ENCODE measurements around the gene ANKS1B.

DNA sequence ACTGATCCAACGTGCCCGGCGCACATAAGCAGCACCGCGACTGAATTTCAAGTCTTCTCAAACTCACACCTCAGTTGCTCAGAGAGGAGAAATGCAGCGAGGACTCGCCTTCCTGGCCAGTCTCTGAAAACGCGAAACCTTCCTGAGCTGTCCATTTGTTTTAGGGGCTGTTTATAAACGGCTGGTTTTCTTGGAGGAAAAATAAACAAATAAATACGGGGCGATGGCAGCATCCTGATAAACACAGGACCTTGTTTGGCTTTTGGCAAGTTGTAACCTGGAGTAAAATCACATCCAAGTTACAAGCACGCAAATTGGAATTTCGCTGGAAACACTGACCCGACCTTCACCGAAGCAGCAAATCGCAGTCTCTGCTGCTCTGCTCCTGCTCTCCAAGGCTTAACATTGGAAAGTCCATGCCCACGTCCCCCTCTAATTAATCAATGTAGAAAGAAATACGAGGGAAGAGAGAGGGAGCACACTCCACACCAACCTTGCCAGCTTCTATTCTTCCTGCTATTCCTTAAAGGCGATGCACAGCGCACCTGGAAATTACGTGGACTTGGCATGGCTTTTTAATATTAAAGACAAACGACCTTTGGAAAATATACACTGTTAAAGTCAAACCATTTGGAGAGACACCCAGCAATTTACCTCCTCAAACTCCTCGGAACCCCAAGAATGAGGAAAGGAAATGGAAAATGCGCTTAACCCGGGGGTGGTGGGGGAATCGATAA is 1090.9 kb downstream of the ANKS1B start:
- TF ChIP-seq CTCF (IDR thresholded peaks at IDR 0.05; ENCODE audit: low read depth, low read length, missing input control): no peak
- TF ChIP-seq GABPA (IDR thresholded peaks at IDR 0.05 in 1 of 2, conservative IDR thresholded peaks at IDR 0.05 in 1 of 2): no peak
- TF ChIP-seq RAD21 (IDR thresholded peaks at IDR 0.05): no peak
- TF ChIP-seq, protein P1, sequence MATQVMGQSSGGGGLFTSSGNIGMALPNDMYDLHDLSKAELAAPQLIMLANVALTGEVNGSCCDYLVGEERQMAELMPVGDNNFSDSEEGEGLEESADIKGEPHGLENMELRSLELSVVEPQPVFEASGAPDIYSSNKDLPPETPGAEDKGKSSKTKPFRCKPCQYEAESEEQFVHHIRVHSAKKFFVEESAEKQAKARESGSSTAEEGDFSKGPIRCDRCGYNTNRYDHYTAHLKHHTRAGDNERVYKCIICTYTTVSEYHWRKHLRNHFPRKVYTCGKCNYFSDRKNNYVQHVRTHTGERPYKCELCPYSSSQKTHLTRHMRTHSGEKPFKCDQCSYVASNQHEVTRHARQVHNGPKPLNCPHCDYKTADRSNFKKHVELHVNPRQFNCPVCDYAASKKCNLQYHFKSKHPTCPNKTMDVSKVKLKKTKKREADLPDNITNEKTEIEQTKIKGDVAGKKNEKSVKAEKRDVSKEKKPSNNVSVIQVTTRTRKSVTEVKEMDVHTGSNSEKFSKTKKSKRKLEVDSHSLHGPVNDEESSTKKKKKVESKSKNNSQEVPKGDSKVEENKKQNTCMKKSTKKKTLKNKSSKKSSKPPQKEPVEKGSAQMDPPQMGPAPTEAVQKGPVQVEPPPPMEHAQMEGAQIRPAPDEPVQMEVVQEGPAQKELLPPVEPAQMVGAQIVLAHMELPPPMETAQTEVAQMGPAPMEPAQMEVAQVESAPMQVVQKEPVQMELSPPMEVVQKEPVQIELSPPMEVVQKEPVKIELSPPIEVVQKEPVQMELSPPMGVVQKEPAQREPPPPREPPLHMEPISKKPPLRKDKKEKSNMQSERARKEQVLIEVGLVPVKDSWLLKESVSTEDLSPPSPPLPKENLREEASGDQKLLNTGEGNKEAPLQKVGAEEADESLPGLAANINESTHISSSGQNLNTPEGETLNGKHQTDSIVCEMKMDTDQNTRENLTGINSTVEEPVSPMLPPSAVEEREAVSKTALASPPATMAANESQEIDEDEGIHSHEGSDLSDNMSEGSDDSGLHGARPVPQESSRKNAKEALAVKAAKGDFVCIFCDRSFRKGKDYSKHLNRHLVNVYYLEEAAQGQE (IDR thresholded peaks at IDR 0.05): no peak
- no peak for TF ChIP-seq RXRA (IDR thresholded peaks at IDR 0.05)
- no peak for TF ChIP-seq ATF3 (IDR thresholded peaks at IDR 0.05)
- TF ChIP-seq YY1 (IDR thresholded peaks at IDR 0.05): no peak
- no peak for TF ChIP-seq FOXA1 (IDR thresholded peaks at IDR 0.05)
- no peak for TF ChIP-seq JUND (IDR thresholded peaks at IDR 0.05)
- TF ChIP-seq, protein P2, sequence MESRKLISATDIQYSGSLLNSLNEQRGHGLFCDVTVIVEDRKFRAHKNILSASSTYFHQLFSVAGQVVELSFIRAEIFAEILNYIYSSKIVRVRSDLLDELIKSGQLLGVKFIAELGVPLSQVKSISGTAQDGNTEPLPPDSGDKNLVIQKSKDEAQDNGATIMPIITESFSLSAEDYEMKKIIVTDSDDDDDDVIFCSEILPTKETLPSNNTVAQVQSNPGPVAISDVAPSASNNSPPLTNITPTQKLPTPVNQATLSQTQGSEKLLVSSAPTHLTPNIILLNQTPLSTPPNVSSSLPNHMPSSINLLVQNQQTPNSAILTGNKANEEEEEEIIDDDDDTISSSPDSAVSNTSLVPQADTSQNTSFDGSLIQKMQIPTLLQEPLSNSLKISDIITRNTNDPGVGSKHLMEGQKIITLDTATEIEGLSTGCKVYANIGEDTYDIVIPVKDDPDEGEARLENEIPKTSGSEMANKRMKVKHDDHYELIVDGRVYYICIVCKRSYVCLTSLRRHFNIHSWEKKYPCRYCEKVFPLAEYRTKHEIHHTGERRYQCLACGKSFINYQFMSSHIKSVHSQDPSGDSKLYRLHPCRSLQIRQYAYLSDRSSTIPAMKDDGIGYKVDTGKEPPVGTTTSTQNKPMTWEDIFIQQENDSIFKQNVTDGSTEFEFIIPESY (IDR thresholded peaks at IDR 0.05): no peak
- no peak for TF ChIP-seq MAX (IDR thresholded peaks at IDR 0.05)
- TF ChIP-seq TAF1 (conservative IDR thresholded peaks at IDR 0.05): no peak
- TF ChIP-seq SP1 (IDR thresholded peaks at IDR 0.05): no peak
